DND-41 (cell line): ENCODE data around the gene DDIT4.

Experiments used
- CTCF ChIP-seq: IDR thresholded peaks from 2 replicates; pipeline ENCODE4 v1.5.1; 2012; ENCODE audit warnings: borderline replicate concordance, low read length, moderate library complexity, mild to moderate bottlenecking; ENCODE audit not compliant: poor library complexity, severe bottlenecking; ENCODE audit errors: extremely low read depth
- EZH2 ChIP-seq: IDR thresholded peaks from 3 replicates; pipeline ENCODE4 v1.6.1; 2012; ENCODE audit warnings: borderline replicate concordance, low read depth, mild to moderate bottlenecking, moderate library complexity, low read length, inconsistent platforms; ENCODE audit not compliant: severe bottlenecking

- TF ChIP-seq CTCF (no peak), EZH2 (no peak)
Measured at GRCh38 chr10:72242675-72243074, 31.0 kb upstream of the DDIT4 start.
